ENCODE measurements around the gene SYNDIG1.

Gene SYNDIG1

GRCh38 chr20:24664266-24664986 is 195.0 kb downstream of the SYNDIG1 start:
- DNase-seq, result no peak

- no peak for DNase-seq
These were observed 195.8 kb downstream of the SYNDIG1 start for GRCh38 chr20:24665196-24665595.

- no peak for DNase-seq
These were observed 196.3 kb downstream of the SYNDIG1 start for GRCh38 chr20:24665741-24666191.

GRCh38 chr20:24667689-24668383 is 198.4 kb downstream of the SYNDIG1 start:
- no peak for DNase-seq

- DNase-seq, result no peak
These were observed 198.9 kb downstream of the SYNDIG1 start for GRCh38 chr20:24668384-24668702.

GRCh38 chr20:24668791-24669190 is 199.4 kb downstream of the SYNDIG1 start:
- DNase-seq, result no peak

- no peak for DNase-seq
These were observed 200.3 kb downstream of the SYNDIG1 start for GRCh38 chr20:24669701-24670100.

- no peak for DNase-seq
These were observed 201.0 kb downstream of the SYNDIG1 start for GRCh38 chr20:24670341-24670872.

- no peak for DNase-seq
These were observed 201.6 kb downstream of the SYNDIG1 start for GRCh38 chr20:24670981-24671380.

- DNase-seq, result no peak
These were observed 202.9 kb downstream of the SYNDIG1 start for GRCh38 chr20:24672181-24672880.

GRCh38 chr20:24672886-24673677 is 203.7 kb downstream of the SYNDIG1 start:
- DNase-seq, result no peak

- DNase-seq, result no peak
These were observed 204.5 kb downstream of the SYNDIG1 start for GRCh38 chr20:24673678-24674570.

GRCh38 chr20:24674921-24675605 is 205.6 kb downstream of the SYNDIG1 start:
- DNase-seq, result no peak

- no peak for DNase-seq
These were observed 206.4 kb downstream of the SYNDIG1 start for GRCh38 chr20:24675651-24676352.

GRCh38 chr20:24676353-24676977 is 207.0 kb downstream of the SYNDIG1 start:
- no peak for DNase-seq

GRCh38 chr20:24676978-24677370 is 207.5 kb downstream of the SYNDIG1 start:
- DNase-seq, result no peak

- DNase-seq, result no peak
These were observed 208.3 kb downstream of the SYNDIG1 start for GRCh38 chr20:24677626-24678315.

GRCh38 chr20:24678351-24679106 is 209.1 kb downstream of the SYNDIG1 start:
- DNase-seq, result no peak
